Neural progenitor cell (in vitro differentiated cells): ENCODE data around the gene TATDN2.
"Not testable (repeated sequence)": the region's sequence is repeated elsewhere in the genome, so short reads cannot be mapped to it uniquely, and the experiment has no call there.

Experiments used
- EZH2phosphoT487 ChIP-seq: fragments of 200-600 bp; sonication (generic); IDR thresholded peaks from 2 replicates; pipeline ENCODE4 v1.6.1; 2017; ENCODE audit warnings: antibody characterized with exemption
- TF ChIP-seq, protein P1 (sequence below): fragments of 200-600 bp; sonication (generic); IDR thresholded peaks from 2 replicates; pipeline ENCODE4 v1.5.1; 2017; ENCODE audit warnings: antibody characterized with exemption, mild to moderate bottlenecking

- TF ChIP-seq, protein P1, sequence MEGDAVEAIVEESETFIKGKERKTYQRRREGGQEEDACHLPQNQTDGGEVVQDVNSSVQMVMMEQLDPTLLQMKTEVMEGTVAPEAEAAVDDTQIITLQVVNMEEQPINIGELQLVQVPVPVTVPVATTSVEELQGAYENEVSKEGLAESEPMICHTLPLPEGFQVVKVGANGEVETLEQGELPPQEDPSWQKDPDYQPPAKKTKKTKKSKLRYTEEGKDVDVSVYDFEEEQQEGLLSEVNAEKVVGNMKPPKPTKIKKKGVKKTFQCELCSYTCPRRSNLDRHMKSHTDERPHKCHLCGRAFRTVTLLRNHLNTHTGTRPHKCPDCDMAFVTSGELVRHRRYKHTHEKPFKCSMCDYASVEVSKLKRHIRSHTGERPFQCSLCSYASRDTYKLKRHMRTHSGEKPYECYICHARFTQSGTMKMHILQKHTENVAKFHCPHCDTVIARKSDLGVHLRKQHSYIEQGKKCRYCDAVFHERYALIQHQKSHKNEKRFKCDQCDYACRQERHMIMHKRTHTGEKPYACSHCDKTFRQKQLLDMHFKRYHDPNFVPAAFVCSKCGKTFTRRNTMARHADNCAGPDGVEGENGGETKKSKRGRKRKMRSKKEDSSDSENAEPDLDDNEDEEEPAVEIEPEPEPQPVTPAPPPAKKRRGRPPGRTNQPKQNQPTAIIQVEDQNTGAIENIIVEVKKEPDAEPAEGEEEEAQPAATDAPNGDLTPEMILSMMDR = not testable (repeated sequence)
- not testable (repeated sequence) for TF ChIP-seq EZH2phosphoT487
These were observed 49.8 kb downstream of the TATDN2 start for GRCh38 chr3:10298064-10298463.
